OCI-M2 (cell line): ENCODE results near the gene MTR.

Experiments used
- DNase-seq: peaks from one replicate; lab custom pipeline; 2025; ENCODE audit not compliant: unreplicated experiment; lab: John Stamatoyannopoulos, UW

Gene MTR

DNA sequence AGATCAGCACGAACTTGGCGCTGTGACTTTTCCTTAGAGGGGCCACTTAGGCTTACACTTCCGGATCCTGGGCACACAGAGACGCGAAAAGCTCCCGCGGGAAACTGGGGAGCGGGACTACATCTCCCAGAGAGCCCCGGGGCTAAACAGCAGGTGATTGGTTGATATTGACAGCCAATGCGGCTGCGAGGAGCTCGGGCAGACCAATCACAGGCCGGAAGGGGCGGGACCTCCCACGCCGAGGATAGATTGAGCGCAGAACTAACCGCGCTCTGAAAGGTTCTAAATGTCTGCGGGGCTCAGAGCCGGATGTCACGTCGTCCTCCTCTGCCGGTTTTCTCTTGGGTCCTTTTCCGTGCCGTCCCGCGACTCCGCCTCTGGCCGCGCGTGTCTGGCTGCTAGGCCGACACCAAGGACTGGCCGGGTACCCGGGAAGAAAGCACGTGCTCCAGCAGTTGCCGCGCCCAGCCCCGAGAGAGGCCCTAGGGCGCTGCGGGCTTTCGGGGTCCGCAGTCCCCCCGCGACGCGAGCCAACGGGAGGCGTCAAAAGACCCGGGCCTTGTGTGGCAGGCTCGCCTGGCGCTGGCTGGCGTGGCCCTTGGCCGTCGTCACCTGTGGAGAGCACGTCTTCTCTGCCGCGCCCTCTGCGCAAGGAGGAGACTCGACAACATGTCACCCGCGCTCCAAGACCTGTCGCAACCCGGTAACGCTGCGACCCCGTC lies at the start of gene MTR:
Gene MTR (plus strand): TSS at position 258 of the 722 bp plus-strand sequence. CDS start 412 bp downstream, at position 670.
- peak; percentile 84 for DNase-seq

- no peak for DNase-seq
These were observed 48.3 kb upstream of the MTR start for GRCh38 chr1:236746785-236747184.

- DNase-seq = no peak
These were observed 47.6 kb upstream of the MTR start for GRCh38 chr1:236747311-236747985.

DNA sequence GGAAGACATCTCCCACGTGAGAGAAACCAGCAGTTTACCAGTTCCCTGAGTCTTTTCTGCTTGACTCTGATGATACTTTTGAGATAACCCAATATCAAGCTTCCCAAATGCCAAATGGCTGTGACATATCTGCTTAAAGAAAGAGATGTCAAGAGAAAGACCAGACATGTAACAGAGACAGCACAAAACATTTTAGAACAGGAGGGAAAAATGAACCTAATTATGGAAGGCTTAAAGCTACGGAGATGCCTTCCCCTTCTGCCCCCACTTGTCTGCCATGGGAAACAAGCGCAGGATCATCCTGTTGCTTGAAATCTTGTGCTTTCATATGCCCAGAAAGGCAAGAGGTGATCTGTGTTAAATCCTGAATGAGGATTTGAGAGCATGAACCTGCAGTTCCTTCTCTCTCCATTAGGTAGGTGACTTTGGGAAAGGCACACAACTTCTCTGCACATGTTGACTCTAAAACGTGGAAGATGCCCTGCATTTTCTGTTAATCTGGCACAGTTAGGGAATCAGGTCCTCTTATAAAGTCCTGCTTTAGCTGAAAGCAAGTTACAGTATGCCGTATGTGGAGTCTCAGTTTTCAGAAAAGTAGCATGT lies 46.7 kb upstream of the MTR start:
- no peak for DNase-seq

GRCh38 chr1:236750928-236751327 lies 44.2 kb upstream of the MTR start:
- no peak for DNase-seq

DNA sequence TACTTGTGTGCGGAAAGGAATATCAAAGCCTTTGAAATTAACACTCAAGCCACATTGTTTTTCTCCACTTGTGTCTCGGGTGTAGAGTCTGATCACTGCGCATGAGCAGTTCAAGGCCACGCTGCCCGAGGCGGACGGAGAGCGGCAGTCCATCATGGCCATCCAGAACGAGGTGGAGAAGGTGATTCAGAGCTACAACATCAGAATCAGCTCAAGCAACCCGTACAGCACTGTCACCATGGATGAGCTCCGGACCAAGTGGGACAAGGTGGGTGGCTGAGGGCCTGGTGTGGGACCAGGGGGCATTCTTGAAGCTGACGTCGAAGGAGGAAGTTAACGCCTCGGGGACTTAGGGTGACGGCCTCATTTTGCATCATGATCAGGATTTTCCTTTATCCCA lies 43.7 kb upstream of the MTR start:
- DNase-seq = no peak

DNA sequence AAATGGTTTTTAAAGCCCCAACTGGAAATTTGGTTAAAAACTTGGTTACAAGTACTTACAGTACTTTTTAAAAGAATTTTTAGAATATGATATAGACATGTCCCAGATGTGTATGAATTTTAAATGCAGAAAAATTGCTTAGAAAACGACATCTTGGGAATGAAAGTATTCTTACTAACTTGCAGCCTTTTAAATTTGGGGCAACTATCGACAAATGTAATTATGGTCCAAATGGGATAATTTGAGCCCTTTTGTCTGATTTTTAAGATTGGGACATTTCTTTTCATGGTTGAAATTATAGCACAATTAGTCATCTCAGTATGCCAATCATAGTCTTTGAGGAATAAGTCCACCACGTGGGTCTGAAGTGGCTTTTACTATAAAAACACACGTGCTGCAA lies 43.2 kb upstream of the MTR start:
- DNase-seq = no peak

DNA sequence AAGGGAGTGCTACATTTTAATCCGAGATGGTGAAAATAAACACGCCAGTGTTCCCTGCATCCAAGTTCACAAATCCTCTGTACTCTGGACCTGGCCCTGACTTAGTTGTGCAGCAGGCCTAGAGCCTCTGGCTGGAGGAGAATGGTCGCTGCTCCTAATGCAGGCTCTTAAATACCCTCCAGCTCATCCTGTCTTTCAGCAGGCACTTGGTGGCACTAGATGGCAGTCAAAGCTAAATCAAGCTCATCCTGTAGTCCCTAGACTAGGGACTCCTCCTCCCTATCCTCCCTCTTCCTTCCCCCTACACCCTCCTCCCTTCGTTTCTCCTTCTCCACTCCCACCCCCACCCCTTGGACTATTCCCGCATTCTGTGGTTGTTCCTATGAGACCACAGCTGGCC lies 41.6 kb upstream of the MTR start:
- no peak for DNase-seq

- DNase-seq = no peak
These were observed 41.1 kb upstream of the MTR start for GRCh38 chr1:236753964-236754363.

DNA sequence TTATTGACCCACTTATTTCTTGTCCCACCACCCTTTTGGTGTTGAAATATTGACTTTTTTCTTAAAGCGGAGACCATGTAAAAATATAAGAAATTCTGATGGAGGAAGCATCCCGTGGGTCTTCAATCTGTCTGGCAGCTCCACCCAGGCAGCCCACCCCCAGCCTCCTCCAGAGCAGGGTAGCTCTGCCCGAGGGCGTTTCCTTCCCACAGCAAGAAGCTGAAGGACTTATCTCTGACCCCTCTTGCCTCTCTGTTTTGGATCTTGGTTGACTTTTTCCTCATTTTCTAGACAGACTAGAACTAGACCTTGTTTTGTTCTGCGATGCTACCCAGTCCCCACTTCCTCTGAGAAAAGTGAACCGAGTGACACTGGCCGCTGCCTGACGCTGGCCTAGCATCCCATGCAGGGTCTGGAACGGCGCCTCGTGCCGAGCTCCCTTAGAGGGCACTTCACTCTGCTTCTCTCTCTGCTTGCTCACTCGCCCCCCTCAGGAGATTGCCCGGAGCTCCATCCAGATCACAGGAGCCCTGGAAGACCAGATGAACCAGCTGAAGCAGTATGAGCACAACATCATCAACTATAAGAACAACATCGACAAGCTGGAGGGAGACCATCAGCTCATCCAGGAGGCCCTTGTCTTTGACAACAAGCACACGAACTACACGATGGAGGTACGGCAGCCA lies 40.4 kb upstream of the MTR start:
- DNase-seq = no peak

- no peak for DNase-seq
These were observed 37.5 kb upstream of the MTR start for GRCh38 chr1:236757640-236758039.

GRCh38 chr1:236759252-236759859 lies 35.7 kb upstream of the MTR start:
- DNase-seq = no peak

DNA sequence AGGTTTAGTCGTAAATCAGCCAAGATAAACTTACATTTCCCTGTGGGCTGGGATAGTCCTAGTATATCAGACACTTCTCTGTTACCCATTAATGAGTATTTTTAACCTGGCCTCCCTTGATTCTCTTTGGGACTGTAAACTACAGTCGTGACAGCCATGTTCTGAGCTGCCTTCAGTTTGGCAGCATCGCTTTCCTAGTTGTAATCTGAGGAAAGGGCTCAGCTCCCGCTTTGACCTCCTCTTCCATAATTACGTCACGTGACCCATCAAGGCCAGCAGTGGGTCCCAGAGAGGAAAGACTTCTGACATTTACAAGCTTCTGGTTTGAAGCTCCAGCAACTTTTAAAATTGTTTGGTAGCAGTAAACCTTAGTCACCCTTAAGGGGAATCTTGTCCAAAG lies 34.6 kb upstream of the MTR start:
- DNase-seq = no peak

DNA sequence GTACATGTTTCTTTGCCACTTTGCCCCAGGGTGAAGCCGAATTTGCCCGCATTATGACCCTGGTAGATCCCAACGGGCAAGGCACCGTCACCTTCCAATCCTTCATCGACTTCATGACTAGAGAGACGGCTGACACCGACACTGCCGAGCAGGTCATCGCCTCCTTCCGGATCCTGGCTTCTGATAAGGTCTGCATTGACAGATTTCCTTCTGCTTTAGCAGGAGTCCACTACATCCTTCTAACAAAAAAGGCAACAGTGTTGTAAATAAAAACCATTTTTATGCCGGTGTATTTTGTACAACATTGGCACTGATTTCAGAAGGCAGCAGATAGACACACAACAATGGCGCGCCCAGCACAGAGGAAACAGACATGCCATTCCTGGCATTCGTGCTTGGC lies 34.1 kb upstream of the MTR start:
- DNase-seq = no peak

DNA sequence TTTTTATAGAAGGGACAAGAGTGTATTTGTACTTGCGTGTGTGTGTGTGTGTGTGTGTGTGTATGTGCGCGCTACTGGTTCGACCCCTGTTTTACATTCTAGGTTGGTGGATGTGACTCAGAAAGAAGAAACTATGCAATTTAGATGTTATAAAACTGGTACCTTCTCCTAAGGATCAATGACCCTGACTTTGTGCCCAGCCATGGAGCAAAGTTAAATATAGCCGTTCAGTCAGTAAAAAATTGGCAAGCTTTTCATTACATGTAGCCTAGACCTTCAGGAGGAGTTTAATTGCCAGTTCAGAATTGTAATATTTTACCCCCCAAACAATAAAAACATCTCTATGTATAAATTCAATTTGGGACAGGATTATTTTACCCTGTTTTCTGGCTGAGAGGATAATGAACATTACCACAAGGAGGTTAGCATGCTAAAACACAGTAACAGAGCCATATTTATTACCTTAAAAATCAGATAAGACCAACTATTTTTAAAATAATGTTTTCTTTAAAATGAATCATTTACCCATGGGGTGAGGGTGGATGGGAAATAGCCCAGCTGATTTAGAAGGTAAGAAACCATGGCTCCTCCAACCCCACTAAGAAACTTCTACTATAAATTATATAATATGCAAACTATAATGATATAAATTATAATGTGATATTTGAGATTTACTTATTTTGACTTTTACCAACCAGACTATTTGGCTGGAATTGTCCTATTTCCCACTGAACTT lies 33.5 kb upstream of the MTR start:
- no peak for DNase-seq

DNA sequence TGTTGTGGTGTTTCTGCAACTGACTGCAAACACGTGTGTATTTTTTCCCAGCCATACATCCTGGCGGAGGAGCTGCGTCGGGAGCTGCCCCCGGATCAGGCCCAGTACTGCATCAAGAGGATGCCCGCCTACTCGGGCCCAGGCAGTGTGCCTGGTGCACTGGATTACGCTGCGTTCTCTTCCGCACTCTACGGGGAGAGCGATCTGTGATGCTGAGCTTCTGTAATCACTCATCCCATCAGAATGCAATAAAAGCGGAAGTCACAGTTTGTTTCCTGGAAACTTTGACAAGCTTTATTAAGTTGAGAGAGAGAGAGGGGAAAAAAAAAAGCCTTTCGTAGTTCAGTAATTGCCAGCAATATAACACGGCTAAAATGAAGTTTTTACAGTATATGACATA lies 32.7 kb upstream of the MTR start:
- DNase-seq = no peak

- no peak for DNase-seq
These were observed 29.3 kb upstream of the MTR start for GRCh38 chr1:236765831-236766230.

DNA sequence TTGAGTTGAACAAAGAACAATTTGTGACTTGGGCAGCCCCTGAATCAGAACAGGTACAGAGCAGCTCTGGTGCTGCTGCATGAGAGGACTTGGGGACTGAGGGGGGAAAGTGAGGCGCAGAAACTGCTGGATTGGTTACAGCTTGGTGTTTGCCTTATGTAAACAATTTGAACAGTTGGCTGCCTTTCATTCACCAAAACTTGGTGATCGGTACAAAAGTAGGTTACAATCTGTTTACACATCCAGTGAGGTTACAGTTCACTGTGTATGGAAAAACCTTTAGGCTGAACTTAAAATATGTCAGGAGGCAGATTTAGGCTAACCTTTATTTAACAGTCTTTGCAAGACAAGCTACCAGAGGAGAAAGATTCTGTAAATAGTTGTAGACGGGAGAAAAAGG lies 28.6 kb upstream of the MTR start:
- DNase-seq = no peak

DNA sequence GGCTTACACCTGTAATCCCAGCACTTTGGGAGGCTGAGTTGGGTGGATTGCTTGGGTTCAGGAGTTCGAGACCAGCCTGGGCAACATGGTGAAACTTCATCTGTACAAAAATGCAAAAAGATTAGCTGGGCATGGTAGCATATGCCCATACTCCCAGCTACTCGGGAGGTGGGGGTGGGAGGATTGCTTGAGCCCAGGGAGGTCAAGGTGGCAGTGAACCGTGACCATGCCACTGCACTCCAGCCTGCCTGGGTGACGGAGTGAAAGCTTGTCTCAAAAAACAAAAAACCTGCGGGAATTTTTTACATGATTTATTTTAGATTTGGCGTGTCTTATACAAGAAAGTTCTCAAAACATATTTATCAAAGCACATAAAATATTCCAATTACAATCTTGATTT lies 27.8 kb upstream of the MTR start:
- no peak for DNase-seq

GRCh38 chr1:236768601-236769000 lies 26.5 kb upstream of the MTR start:
- DNase-seq = no peak

DNA sequence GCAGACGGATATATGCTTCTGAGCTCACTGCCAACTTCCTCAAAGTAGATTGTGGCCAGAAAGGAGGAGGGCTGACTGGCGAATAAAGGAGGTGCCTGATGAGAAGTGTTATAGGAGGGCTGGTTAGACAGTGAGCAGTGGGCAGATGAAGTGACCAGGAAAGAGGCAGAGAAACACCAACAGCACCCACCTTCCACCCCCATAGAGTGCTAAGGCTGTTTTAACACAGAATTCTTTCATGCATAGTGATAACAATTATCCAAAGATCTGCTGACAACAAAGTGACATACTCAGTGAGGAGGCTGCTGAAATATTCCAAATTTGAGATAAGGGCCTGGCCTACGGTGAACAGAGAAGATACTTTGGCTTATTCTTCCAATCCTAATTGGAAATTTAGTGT lies 21.2 kb upstream of the MTR start:
- no peak for DNase-seq
